NCI-H2171 treated with DMSO at 0.1 percent for 48 hours (cell line): Measurements from ENCODE around the gene HAPLN2.
"Not testable (repeated sequence)": the region's sequence is repeated elsewhere in the genome, so short reads cannot be mapped to it uniquely, and the experiment has no call there.

ENCODE experiments used
- DNase-seq: peaks from one replicate; lab custom pipeline; 2025; lab: John Stamatoyannopoulos, UW

HAPLN2 gene

DNA sequence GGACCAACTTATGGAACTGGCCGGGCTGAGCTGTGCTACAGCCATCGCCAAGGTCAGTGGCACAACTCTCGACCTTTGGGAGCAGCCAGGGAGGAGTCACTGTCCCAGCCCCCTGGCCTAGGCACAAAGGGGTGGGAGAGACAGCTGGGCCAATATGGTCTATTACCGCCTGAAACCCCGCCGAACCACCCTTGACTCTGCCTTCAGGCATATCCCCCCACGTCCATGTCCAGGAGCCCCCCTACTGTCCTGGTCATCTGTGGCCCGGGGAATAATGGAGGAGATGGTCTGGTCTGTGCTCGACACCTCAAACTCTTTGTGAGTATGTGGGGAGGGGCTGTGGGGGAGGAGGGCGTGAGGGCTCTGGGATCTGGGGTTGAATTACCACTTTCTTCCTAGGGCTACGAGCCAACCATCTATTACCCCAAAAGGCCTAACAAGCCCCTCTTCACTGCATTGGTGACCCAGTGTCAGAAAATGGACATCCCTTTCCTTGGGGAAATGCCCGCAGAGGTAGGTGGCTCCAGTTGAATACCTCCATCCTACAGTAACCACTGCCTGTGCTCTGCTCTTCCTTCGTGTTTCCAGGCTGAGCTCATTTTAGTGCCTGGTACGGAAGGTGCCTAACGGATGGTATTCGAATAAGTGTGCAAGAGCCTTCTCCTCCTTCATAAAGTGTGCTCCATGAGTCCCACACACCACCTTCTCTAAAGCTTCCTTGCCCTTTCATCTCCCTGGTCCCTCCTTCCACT lies 26.9 kb upstream of the HAPLN2 start:
- DNase-seq = no peak

DNA sequence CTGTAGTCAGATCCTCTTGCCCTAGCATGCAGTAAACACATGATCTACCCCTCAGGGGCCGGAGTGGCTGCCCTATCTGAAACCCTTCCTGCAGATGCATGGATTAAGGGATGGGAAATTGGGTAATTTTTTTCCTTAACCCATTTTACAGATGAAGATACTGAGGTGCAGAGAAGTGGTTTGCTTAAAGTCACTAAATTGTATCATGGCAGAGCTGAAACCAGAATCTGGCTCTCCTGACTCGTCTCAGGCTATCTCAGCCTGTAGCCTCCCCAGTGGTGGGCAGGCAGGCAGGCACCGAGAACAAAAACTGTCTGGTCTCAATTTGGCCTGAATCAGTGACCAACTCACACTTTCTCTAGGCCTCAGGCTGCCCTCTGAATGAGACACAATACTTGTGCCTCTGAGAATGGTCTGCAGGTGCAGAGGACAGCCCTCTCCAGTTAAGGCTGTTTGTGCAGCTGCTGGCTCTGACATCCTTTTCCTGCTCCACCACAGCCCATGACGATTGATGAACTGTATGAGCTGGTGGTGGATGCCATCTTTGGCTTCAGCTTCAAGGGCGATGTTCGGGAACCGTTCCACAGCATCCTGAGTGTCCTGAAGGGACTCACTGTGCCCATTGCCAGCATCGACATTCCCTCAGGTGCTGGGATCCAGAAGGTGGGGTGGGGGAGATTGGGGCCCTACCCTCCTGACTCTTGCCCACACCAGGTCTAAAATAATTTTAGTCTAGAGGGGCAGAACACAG lies 26.1 kb upstream of the HAPLN2 start:
- no peak for DNase-seq

DNA sequence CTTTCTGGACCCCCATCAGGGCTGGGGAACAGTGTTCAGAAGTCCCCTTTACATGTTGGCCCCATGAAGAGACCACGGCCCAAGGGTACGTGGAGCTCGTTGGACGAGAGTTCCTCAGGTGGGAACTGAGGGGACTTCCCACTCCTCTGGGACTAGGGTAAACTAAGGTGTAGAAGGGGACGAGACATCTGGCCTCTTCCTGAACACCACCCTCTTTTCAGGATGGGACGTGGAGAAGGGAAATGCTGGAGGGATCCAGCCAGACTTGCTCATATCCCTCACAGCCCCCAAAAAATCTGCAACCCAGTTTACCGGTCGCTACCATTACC lies 25.6 kb upstream of the HAPLN2 start:
- DNase-seq = no peak

DNA sequence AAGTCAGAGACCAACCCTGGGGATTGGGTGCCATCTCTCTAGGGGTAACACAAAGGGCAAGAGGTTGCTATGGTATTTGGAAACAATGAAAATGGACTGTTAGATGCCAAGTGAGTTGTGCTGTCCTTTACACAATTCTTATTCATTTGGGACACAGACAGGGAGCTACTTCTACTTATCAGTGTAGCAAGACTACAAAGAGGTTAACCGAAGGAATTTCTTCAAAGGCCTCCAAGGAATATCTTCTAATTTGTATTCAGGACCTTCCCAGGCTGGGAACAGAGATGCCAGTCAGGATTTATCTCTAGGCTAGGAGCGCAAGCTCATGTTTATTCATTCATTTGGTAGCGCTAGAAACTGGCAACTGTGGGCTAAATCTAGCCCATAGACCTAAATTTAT lies 25.0 kb upstream of the HAPLN2 start:
- DNase-seq = no peak

DNA sequence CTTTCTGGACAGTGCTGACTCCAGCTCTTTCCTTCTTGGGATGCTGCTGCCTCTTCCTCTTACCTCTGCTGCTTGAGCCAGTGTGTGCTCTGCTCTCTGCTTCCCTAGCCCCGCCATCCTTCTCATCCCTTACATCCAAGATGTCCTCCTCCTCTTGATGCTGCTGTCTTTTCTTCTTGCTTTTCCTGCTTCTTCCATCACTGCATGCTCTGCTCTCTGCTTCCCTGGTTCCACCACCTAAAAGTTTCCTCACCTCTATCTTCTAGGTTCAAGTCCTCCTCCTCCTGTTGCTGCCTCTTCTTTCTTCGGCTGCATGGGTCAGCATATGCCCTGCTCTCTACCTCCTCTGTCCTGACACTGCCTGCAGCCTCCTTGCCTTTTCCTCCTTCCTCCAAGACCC lies 24.2 kb upstream of the HAPLN2 start:
- no peak for DNase-seq

DNA sequence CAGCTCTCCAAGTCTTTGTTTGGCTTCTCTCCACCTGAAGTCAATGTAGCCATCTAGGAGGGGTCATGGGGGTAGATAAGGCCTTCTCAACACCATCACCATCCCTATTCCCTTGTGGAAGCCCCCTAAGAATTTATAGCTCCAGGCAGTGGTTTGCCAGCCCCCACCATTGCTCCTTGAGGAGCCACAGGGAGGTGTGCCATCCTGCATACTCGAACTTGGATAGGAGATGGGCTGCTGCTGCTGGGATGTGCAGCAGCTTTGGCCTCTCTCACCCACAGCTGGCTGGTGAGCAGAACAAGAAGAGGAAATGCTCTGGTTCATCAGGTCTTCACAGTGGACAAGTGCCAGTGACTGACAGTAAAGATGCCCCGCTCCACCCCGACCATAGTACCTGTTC lies 22.8 kb upstream of the HAPLN2 start:
- DNase-seq = no peak

DNA sequence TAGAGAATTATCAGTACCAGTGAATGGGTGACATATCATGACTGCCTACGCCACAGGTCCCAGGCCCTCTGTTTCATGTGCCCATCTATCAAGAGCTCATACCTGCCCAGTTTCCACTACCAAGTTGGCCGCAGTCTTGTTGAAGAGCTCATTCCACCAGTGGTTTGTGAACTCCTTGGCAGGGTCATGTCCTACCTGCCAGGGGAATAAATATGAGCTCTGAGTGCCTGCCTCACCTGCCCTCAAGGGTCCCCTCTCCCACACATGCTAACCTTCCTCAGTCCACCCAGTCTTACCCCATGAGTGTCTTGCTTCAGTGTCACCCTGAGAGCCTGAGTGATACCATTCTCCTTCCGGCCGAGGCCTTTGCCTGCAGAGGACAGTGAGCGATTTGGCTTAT lies 21.1 kb upstream of the HAPLN2 start:
- DNase-seq = no peak

DNA sequence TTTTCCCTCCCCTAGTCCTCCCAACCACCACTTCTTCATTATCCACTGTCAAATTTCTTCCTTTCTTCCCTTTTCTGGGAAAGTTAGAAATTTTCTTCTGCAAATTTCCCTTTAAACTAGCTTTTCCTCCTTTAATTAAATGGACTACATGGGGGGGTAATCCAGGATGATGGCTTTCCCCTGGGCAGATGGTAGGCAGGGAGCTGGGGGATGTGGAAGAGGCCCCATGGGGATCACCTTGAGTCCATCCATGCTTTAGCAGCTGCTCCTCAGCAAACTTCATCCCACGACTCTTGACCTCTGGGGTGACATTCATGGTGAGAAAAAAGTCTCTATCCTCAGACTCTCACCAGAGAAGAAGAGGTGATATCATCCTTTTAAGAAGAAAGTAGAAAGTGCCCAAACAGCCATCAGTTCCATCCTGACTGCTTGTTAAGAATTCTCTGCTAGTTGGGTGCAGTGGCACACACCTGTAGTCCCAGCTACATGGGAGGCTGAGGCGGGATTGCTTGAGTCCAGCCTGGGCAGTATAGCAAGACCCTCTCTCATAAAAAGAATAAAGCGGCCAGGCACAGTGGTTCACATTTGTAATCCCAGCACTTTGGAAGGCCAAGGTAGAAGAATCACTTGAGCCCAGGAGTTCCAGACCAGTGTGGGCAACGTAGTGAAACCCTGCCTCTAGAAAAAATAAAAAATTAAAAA lies 20.3 kb upstream of the HAPLN2 start:
- DNase-seq = no peak

DNA sequence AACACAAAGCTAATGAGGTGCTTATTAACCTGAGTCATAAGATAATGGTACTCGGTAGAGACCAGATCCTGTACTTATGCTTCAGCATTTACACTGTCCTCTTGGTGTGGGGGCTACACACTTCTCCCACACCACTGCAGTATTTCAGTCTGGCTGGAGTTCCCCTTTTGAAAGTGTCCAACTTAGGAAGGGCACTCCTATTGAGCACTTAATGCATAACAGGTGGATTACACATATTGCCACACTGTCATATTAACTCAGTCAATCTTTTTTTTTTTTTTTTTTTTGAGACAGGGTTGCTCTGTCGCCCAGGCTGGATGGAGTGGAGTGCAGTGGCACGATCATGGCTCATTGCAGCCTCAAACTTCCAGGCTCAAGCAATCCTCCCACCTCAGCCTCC lies 19.4 kb upstream of the HAPLN2 start:
- DNase-seq = peak; percentile 14

DNA sequence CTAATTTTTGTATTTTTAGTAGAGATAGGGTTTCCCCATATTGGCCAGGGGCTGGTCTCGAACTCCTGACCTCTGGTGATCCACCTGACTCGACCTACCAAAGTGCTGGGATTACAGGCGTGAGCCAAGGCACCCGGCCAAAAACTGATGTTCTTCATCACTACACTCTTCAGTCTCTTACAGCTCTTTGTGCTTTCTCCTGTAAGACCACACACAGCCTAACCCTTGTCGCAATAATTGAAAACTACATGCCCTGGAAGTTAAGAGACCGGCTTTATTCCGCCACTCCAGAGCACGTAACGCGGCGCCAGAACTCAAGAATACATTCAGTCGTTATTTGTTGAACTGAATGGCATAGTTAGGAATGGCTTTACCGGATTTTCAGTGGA lies 18.5 kb upstream of the HAPLN2 start:
- DNase-seq = no peak

DNA sequence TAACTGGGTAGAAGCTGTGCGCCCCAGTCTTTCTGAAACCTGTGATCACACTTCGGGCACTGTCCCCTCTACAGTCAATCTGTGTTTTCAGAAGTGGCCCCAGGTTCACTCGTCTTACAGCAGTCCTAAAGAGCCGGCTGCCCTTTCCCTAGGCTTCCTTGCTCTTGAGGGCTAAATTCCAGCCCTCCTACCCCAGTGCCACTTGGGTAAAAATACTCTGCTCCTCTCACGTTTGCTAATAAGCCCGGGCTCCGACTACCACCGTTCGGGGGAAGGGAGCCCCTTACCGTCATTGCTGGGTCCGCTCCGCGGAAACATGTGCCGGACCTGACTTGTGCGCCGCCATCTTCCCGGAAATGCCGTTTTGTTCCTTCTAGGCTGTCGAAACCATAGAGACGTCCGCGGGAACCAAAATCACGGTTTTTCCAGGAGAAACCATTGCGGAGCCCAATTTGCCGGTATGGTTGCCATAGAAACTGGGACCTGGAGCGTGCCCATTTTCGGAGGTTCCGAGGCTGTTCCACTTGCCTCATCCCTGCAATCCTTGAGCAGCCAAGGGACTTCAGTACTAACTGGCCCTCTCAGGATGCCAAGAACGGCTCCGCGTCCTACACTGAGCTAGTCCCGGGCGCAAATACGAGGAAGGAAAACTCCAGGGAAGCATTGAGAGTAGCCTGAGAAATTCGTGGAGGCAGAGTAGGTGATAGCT lies 17.9 kb upstream of the HAPLN2 start, which contains the start of gene GPATCH4:
Gene GPATCH4 (minus strand): TSS at position 358 of the 709 bp plus-strand sequence.
- DNase-seq = peak; percentile 92

DNA sequence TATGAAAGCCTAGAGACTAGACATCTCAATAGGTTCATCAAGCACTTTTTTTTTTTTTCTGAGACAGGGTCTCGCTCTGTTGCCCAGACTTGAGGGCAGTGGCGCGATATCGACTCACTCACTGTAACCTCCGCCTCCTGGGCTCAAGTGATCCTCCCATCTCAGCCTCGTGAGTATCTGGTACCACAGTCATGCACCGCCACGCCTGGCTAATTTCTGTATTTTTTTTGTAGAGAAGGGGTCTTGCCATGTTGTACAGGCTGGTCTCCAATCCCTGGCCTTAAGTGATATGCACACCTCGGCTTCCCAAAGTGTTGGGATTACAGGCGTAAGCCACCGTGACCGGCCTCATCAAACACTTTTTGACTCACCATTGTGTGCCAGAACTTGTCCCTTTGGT lies 17.3 kb upstream of the HAPLN2 start:
- no peak for DNase-seq

DNA sequence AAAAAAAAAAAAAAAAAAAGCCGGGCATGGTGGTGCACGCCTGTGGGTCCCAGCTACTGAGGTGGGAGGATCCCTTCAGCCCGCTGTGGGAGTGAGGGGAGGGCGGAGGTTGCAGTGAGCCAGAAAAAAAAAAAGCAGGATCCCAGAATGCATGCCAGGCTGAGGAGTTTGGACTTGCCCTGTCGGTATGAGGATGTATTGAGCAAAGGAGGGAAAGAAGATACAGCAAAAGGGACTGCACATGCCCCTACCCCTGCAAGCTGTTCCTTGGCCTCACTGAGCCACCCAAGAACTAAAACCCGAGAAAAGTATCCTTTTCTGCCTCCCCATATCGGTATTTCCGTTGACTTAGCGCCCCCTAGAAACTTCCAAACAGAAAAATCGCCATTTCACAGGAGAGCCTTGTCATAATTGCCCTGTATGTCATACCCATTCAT lies 16.6 kb upstream of the HAPLN2 start:
- DNase-seq = peak; percentile 71

DNA sequence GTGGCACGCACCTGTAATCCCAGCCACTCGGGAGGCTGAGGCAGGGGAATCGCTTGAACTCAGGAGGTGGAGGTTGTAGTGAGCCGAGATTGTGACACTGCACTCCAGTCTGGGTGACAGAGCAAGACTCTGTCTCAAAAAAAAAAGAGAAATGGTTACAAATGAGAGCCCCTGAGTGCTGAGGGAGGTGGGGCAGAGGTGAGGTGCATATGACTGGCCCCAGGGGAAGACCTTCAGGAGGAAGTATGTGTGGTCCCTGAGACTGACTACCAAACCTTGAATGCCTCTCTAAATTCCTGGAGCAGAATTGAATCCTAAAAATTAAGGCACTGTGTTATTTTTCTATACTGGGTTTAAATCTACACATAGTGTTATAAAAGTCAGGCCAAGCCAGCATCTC lies 11.9 kb upstream of the HAPLN2 start:
- DNase-seq = not testable (repeated sequence)

DNA sequence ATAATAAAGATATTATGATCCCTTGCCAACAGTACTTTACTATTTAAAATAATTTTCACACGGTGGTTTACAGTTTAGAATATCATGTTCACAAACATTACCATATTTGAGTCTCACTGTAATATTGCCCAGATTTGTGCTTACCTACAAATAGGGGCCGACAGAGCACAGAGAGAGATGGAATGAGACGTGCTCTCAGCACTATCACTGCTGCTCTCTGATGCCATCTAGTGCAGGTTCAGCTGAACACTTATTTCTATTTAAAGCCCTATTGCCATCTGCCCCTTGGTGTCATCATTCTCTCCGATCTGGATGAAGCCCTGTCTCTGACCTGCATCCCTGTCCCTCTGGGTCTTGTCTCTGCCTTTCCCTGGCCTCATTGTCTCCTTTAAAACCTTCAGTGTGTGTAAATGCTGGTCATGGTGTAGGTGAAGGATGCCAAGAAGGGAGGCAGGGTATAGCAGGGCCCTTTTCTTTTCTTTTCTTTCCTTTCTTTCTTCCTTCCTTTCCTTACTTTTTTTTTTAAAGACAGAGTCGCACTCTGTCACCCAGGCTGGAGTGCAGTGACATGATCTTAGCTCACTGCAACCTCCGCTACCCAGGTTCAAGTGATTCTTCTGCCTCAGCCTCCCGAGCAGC lies 11.1 kb upstream of the HAPLN2 start:
- DNase-seq = peak; percentile 91

DNA sequence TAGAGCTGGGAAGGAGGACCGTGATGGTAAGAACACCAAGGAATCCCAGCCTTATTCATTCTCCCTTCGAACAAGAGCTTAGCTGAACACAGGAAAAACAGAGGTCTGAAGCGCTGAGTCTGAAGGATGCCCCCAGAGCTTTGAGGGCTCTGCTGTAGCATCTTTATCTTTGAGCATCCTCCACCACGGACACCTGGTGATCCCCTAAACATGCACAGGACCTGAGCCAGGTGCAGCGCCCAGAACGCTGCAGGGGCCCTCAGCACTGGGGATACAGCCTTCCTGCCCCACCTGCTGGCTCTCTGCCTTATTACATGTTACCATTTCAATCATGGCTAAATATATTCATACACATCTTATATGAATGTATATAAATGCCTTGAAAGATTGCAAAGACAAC lies 10.2 kb upstream of the HAPLN2 start:
- DNase-seq = peak; percentile 77

DNA sequence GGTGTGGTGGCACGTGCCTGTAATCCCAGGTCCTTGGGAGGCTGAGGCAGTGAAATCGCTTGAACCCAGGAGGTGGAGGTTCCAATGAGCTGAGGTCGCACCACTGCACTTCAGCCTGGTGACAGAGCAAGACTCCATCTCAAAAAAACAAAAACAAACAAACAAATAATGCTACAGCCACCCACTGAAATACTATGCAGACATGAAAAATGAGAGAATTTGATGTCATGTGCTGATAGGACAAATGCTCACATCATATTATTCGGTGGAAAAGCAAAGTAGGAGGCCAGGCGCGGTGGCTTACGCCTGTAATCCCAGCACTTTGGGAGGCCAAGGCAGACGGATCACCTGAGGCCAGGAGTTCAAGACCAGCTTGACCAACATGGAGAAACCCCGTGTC lies 9.1 kb upstream of the HAPLN2 start:
- not testable (repeated sequence) for DNase-seq

DNA sequence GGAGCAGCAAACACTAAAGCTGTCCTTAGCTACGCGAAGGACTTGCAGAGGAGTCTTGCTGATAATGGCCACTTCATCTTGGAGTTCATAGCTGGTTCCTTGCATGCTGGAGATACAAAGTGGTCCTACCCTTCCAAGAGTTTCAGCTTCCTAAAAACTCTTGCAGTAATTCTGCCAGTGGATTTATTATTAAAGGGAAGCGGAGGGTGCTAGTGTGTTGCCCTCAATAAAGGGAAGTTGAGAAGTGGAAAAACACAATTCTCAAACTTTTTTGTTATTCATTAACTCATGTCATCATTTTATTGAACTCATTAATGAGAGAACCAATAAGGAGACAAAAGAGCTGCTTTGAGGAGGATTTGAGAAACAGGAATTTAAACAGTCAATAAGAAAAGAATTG lies 6.5 kb upstream of the HAPLN2 start:
- DNase-seq = no peak

DNA sequence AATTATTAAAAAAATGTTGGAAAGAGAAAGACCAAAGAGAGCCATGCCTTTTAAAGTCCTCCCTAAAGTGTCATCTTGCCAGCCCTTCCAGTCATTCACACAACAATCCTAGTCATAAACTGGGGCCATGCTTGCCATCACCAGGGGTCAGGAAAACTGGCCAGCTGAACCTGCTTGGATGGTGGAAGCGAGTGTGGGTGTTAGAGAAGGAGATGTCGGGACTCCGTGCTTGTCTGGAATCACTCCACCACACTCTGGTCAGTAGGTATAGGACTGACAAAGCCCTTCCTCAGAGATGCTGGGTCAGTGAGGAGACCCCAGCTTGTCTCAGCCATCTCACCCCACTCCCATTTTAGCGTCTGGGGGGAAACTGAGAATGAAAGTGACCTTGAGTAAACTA lies 3.3 kb upstream of the HAPLN2 start:
- DNase-seq = no peak

DNA sequence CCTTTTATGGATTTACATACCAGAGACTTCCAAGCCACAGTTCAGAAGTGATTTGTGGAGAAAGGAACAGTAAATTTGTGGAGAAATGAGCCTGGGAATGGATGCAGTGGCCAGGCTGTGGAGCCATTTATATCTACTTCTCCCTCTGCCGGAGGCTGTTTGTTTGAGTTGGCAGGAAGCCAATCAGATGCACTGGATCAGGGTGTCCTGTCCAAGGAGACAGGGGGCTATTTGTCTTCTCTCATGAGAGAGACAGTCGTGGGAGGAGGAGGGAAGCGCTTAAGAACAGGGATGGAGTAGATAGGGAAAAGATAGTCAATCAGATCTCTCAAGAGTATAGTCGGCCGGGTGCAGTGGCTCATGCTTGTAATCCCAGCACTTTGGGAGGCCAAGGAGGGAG lies 2.8 kb upstream of the HAPLN2 start:
- no peak for DNase-seq

DNA sequence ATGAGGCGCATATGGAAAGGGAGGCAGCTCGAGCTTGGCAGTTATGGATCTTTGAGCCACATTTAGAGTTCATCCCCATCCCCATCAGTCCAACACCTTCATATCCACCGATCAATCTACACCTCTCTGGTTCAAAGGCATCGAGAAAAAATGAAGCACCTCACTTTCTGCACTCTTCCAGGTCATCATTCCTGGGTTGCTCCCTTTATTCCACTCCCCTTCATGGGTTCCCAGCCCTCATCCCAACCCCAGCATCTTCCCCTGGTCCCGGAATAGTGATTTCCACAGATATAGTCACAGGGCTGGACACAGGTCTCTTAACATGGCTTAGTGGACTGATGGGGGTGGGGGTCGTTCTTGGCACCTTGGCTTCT lies 354 bp downstream of the HAPLN2 start:
- no peak for DNase-seq
